Transverse colon (tissue), 4 donors: ENCODE results near the gene IL17REL. TPM values are rescaled to one million over a fixed set of nuclear protein-coding genes. Genes with fewer than 3 reads are reported as not detected.
"Not testable (repeated sequence)": the region's sequence is repeated elsewhere in the genome, so short reads cannot be mapped to it uniquely, and the experiment has no call there.

Experiments used
- DNase-seq: peaks from one replicate; pipeline ENCODE4 v3.0.0-alpha.2; 2019
- H3K27ac ChIP-seq, 4 donors: fragments of 200-600 bp; sonication (generic); 2 replicates each; pipeline ENCODE4 v1.5.1; 2016 to 2018; ENCODE audit warnings: inconsistent platforms in 4 of 4
- H3K27me3 ChIP-seq: fragments of 200-600 bp; sonication (generic); 2 replicates; pipeline ENCODE4 v1.5.1; 2017; ENCODE audit warnings: inconsistent platforms
- H3K36me3 ChIP-seq, 4 donors: fragments of 200-600 bp; sonication (generic); 2 replicates each; pipeline ENCODE4 v1.5.1; 2017 to 2019; ENCODE audit warnings: inconsistent platforms in 4 of 4
- H3K4me1 ChIP-seq, 4 donors: fragments of 200-600 bp; sonication (generic); 2 replicates each; pipeline ENCODE4 v1.5.1; 2017 to 2020; ENCODE audit warnings: inconsistent platforms in 4 of 4
- H3K4me3 ChIP-seq, 4 donors: fragments of 200-600 bp; sonication (generic); 1 replicate in 1 of 4; 2 replicates in 3 of 4; pipeline versions ENCODE4 v1.5.1 to v1.6.1; 2017 to 2019; ENCODE audit warnings: inconsistent platforms in 4 of 4
- H3K9me3 ChIP-seq, 2 donors: fragments of 200-600 bp; sonication (generic); 2 replicates each; pipeline ENCODE4 v1.5.1; 2017 to 2019; ENCODE audit warnings: inconsistent platforms in 2 of 2
- CTCF ChIP-seq, 5 experiments: fragments of 200-600 bp in 3 of 5; fragments of 450-650 bp in 2 of 5; sonication (generic) in 3 of 5; IDR thresholded peaks; 1 replicate in 2 of 5; 2 replicates in 3 of 5; pipeline ENCODE4 v1.5.1; 2016 to 2017; ENCODE audit warnings: antibody characterized with exemption in 5 of 5, inconsistent platforms in 3 of 5, mild to moderate bottlenecking in 2 of 5, moderate library complexity in 1 of 5
- EP300 ChIP-seq: sonication (generic); formaldehyde crosslinking; IDR thresholded peaks from one replicate; pipeline ENCODE4 v1.6.1; 2017; ENCODE audit warnings: antibody characterized with exemption, low read depth
- POLR2A ChIP-seq: fragments of 450-650 bp; IDR thresholded peaks from one replicate; pipeline ENCODE4 v1.6.1; 2016; ENCODE audit warnings: antibody characterized with exemption, mild to moderate bottlenecking, moderate library complexity
- POLR2AphosphoS5 ChIP-seq, 3 donors: sonication (generic); formaldehyde crosslinking; IDR thresholded peaks; one replicate each; pipeline ENCODE4 v1.6.1; 2016; ENCODE audit warnings: antibody characterized with exemption in 3 of 3
- WGBS, 2 donors: methylation state at CpG; one replicate each; pipeline ENCODE4 v1.1.5; 2018; ENCODE audit warnings: low coverage in 1 of 2; 5-methylcytosine and 5-hydroxymethylcytosine counted together
- in situ Hi-C, 4 donors: fragments of 200-750 bp; cut with MboI; loops; one replicate each; pipeline versions ENCODE4 v1.15.0 to v1.15.1; 2017; ENCODE audit warnings: low sequenced_read_pairs in 3 of 4, low pct_ligation_motif_present in 1 of 4, low pct_unique_long_range_greater_than_20kb in 1 of 4
- intact Hi-C: fragments of 100-400 bp; cut with DNase I; formaldehyde crosslinking; loops from one replicate; pipeline ENCODE4 v1.15.1; 2023; ENCODE audit warnings: low total_unique reads
- total RNA-seq, 4 donors: library from RNA; depleted of rRNA; stranded (reverse); fragments of >200 nt; gene quantifications; one replicate each; pipeline ENCODE4 v1.1.0, GENCODE V29; 2016

The IL17REL gene
- total RNA-seq, 4 donors from 2014 or later, result 0.32 to 2.2 (median 1.3) TPM

- H3K36me3 ChIP-seq, result no peaks in the 10 kb centered on the region
- no peak for TF ChIP-seq POLR2AphosphoS5 (IDR thresholded peaks at IDR 0.05)
- TF ChIP-seq EP300, result no peak
- no peak for TF ChIP-seq POLR2A
- intact Hi-C loops, result no loop called here
- H3K9me3 ChIP-seq, result peaks cover 9 to 22% of the 10 kb centered on the region in 2 donors
- H3K27me3 ChIP-seq, result peaks cover 51% of the 10 kb centered on the region
- 96 to 100% methylated on average over 2 of the region's 2 CpGs for WGBS, 2 donors
- no peak overlapping the region for H3K27ac ChIP-seq
- peaks cover 0 to 10% (median 7%) of the 10 kb centered on the region in 4 donors for H3K4me1 ChIP-seq
- H3K4me3 ChIP-seq, result no peak overlapping the region
- in situ Hi-C loops, result loop anchor here in 1 of 4 donors (10.0 kb wide), 1 partner anchor 52 kb away; no protein-coding TSS in a partner anchor
- no peak for DNase-seq
These were observed 26.2 kb downstream of the IL17REL start for GRCh38 chr22:49986325-49986724.

GRCh38 chr22:49983148-49984042 is 29.2 kb downstream of the IL17REL start:
- peaks cover 11 to 19% of the 10 kb centered on the region in 2 donors for H3K9me3 ChIP-seq
- no peak overlapping the region for H3K27ac ChIP-seq
- DNase-seq, result no peak
- TF ChIP-seq EP300 (no peak), CTCF (IDR thresholded peaks at IDR 0.05) (peak in 3 of 5 experiments; percentile 33 to 42 (median 42))
- no peaks in the 10 kb centered on the region for H3K36me3 ChIP-seq
- peaks cover 55% of the 10 kb centered on the region for H3K27me3 ChIP-seq
- WGBS, 2 donors, result 36% methylated on average over 35 of the region's 90 CpGs; no CpG with 5 or more reads in 1 of the 2 donors
- H3K4me1 ChIP-seq, result peaks cover 0 to 10% (median 7%) of the 10 kb centered on the region in 4 donors
- peak overlapping the region in 2 of 4 donors; percentile 11 to 33 for H3K4me3 ChIP-seq
- intact Hi-C loops (no loop called here), in situ Hi-C loops (loop anchor here in 1 of 4 donors (10.0 kb wide), 1 partner anchor 49 kb away; no protein-coding TSS in a partner anchor)

GRCh38 chr22:49981799-49982198 is 30.8 kb downstream of the IL17REL start:
- H3K4me3 ChIP-seq, H3K4me1 ChIP-seq, DNase-seq, intact Hi-C loops, H3K27ac ChIP-seq, H3K36me3 ChIP-seq: not testable (repeated sequence)
- H3K9me3 ChIP-seq, result peaks cover 11 to 19% of the 10 kb centered on the region in 2 donors
- in situ Hi-C loops, result loop anchor here in 1 of 4 donors (10.0 kb wide), 1 partner anchor 47 kb away; no protein-coding TSS in a partner anchor
- peaks cover 54% of the 10 kb centered on the region for H3K27me3 ChIP-seq
- 93 to 97% methylated on average over 7 of the region's 7 CpGs for WGBS, 2 donors

- Histone ChIP-seq H3K27me3 (peaks cover 33% of the 10 kb centered on the region), H3K9me3 (peaks cover 5 to 7% of the 10 kb centered on the region in 2 donors), H3K36me3 (no peaks in the 10 kb centered on the region), H3K27ac (no peak overlapping the region), H3K4me3 (no peak overlapping the region), H3K4me1 (peaks cover 5 to 20% (median 10%) of the 10 kb centered on the region in 4 donors)
- TF ChIP-seq EP300 (no peak), POLR2A (no peak), CTCF (IDR thresholded peaks at IDR 0.05) (peak; percentile 54 to 68 (median 58)), POLR2AphosphoS5 (IDR thresholded peaks at IDR 0.05) (no peak)
- intact Hi-C loops (no loop called here), in situ Hi-C loops (loop anchor here in 1 of 4 donors (10.0 kb wide), 1 partner anchor 45 kb away; no protein-coding TSS in a partner anchor)
- WGBS, 2 donors, result 47 to 61% methylated on average over 4 to 7 of the region's 7 CpGs
- DNase-seq, result peak; percentile 53
These were observed 32.8 kb downstream of the IL17REL start for GRCh38 chr22:49979587-49980264.

- Histone ChIP-seq H3K27me3 (peaks cover 12% of the 10 kb centered on the region), H3K4me3 (no peak overlapping the region), H3K4me1 (peaks cover 0 to 10% (median 6%) of the 10 kb centered on the region in 4 donors), H3K9me3 (peaks cover 5 to 7% of the 10 kb centered on the region in 2 donors), H3K27ac (no peak overlapping the region), H3K36me3 (no peaks in the 10 kb centered on the region)
- no peak for TF ChIP-seq EP300
- TF ChIP-seq POLR2A, result no peak
- intact Hi-C loops, result no loop called here
- no peak for DNase-seq
- WGBS, 2 donors, result 76 to 86% methylated on average over 5 to 14 of the region's 14 CpGs
- in situ Hi-C loops, result no loop called here
These were observed 35.0 kb downstream of the IL17REL start for GRCh38 chr22:49977578-49977977.
